ENCODE data around the gene MDFIC. TPM values are rescaled to one million over a fixed set of nuclear protein-coding genes. Genes with fewer than 3 reads are reported as not detected.
A peak's percentile ranks its signal among the peaks of the same experiment; 100 is the strongest.

MDFIC gene
- total RNA-seq, 1 donor from 2014 or later: 8.7 TPM

DNA sequence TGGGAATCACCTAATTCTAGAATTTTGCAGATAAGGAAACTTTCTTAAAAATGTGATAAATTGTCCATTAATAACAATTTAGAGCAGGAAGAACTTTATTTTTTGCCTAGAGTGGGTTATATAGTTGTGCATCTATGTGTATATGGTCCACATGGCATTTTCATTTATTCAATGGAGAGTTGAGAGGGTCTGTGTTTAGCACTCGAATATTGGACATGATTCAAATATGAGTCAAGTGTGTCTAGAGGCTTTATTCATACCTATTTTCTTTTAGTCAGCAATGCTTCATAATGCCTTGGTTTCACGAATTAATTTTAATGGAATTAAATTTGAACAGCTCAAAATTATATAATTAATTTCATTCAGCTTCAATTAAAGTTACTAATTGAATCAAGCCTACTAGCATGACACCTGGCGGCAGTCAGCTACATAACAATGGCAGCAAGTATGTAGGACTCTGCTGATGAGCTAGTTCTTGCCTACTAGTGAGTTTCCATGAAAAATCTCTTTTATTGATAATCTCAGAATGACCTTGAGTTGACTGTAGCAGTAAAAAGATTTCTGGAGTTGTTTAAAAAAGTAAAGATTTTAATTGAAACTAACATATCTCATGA is 17.7 kb downstream of the MDFIC start:
- Histone ChIP-seq H3K36me3 (ENCODE audit: control insufficient read depth, insufficient read depth, low read length) (no peaks in the 10 kb centered on the region), H3K4me3 (ENCODE audit: low read depth, low read length) (no peak overlapping the region), H3K27me3 (ENCODE audit: control insufficient read depth, insufficient read depth, low read length) (no peaks in the 10 kb centered on the region)
- FAIRE-seq: no peak
- TF ChIP-seq CTCF (IDR thresholded peaks at IDR 0.05; ENCODE audit: insufficient read depth, low read length, severe bottlenecking): no peak
- peak; percentile 38 for DNase-seq (ENCODE audit: low read depth)

GRCh38 chr7:114940220-114940619 is 18.3 kb downstream of the MDFIC start:
- Histone ChIP-seq H3K27me3 (ENCODE audit: control insufficient read depth, insufficient read depth, low read length) (no peaks in the 10 kb centered on the region), H3K36me3 (ENCODE audit: control insufficient read depth, insufficient read depth, low read length) (no peaks in the 10 kb centered on the region), H3K4me3 (ENCODE audit: low read depth, low read length) (no peak overlapping the region)
- FAIRE-seq (no peak), DNase-seq (ENCODE audit: low read depth) (no peak)
- TF ChIP-seq CTCF (IDR thresholded peaks at IDR 0.05; ENCODE audit: insufficient read depth, low read length, severe bottlenecking): no peak

GRCh38 chr7:114941692-114942091 is 19.8 kb downstream of the MDFIC start:
- Histone ChIP-seq H3K27me3 (ENCODE audit: control insufficient read depth, insufficient read depth, low read length) (no peaks in the 10 kb centered on the region), H3K36me3 (ENCODE audit: control insufficient read depth, insufficient read depth, low read length) (no peaks in the 10 kb centered on the region), H3K4me3 (ENCODE audit: low read depth, low read length) (no peak overlapping the region)
- FAIRE-seq (no peak), DNase-seq (ENCODE audit: low read depth) (no peak)
- TF ChIP-seq CTCF (IDR thresholded peaks at IDR 0.05; ENCODE audit: insufficient read depth, low read length, severe bottlenecking): no peak

DNA sequence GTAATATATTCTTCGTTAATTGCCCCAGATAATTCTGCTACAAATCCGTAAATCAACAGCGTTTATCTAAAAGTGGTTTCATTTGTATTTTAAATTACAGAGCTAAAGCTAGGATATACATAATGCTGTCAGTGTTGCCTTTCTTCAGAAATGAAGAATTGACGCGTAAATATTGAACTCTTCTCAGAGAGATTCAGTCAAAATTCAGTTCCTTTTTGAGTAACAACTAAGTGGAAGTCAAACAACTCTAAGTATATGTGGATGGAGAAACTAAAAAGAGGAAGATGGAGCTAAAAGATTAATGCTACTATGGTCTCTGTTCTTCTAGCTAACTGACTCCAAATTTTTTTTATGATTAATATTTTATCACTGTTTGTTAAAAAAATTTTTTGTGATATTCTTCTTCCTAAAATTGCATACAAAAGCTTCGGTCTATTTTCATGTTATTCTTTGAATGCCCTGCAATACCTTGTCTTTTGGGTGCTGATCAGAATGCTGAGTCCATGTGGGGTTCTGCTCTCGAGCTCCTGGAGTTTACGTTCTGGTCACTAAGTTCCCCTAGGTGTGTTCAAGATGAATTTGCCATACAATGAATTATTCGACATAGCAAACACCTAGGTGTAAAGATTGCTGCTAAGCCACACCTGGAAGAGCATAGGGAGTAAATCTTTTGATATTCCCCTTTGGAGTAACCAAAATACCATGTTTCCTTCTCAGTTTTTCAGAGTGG is 20.7 kb downstream of the MDFIC start:
- no peak for TF ChIP-seq CTCF (IDR thresholded peaks at IDR 0.05; ENCODE audit: insufficient read depth, low read length, severe bottlenecking)
- FAIRE-seq: no peak
- no peak for DNase-seq (ENCODE audit: low read depth)
- H3K27me3 ChIP-seq (ENCODE audit: control insufficient read depth, insufficient read depth, low read length): no peaks in the 10 kb centered on the region
- H3K36me3 ChIP-seq (ENCODE audit: control insufficient read depth, insufficient read depth, low read length): no peaks in the 10 kb centered on the region
- no peak overlapping the region for H3K4me3 ChIP-seq (ENCODE audit: low read depth, low read length)

DNA sequence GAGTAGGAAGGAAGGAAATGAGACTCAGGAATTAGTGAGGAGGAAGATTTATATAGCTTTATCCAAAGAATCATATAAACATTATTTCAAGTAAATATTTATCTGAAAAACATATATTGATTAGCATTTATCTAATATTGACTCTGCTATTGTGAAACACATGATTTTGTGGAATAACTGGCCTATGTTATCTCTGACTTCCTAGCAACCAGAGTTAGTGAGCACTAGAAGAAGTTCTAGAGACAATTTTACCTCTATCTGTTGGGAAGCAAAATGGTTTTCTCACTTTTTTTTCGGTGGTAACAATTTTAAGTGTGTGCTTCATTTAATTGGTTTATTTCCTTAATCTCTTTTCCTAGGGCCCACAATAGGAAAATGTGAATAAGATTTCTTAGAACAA is 21.6 kb downstream of the MDFIC start:
- DNase-seq (ENCODE audit: low read depth) (no peak), FAIRE-seq (no peak)
- no peak for TF ChIP-seq CTCF (IDR thresholded peaks at IDR 0.05; ENCODE audit: insufficient read depth, low read length, severe bottlenecking)
- Histone ChIP-seq H3K36me3 (ENCODE audit: control insufficient read depth, insufficient read depth, low read length) (no peaks in the 10 kb centered on the region), H3K4me3 (ENCODE audit: low read depth, low read length) (no peak overlapping the region), H3K27me3 (ENCODE audit: control insufficient read depth, insufficient read depth, low read length) (no peaks in the 10 kb centered on the region)
